Hematopoietic multipotent progenitor cell treated with erythropoietin and hydrocortisone succinate and interleukin-3 and kit ligand, for 6 days (in vitro differentiated cells): ENCODE results near the gene SLC44A3.

Experiments used
- DNase-seq: peaks from one replicate; pipeline ENCODE4 v3.0.0-alpha.2; 2015

SLC44A3 gene

GRCh38 chr1:94876362-94876761 is 56.2 kb downstream of the SLC44A3 start:
- no peak for DNase-seq

- no peak for DNase-seq
Measured at GRCh38 chr1:94878329-94878728, 58.2 kb downstream of the SLC44A3 start.

- DNase-seq = peak; percentile 11
Measured at GRCh38 chr1:94883691-94884090, 63.5 kb downstream of the SLC44A3 start.

- DNase-seq = no peak
Measured at GRCh38 chr1:94884106-94884505, 63.9 kb downstream of the SLC44A3 start.

GRCh38 chr1:94884507-94884906 is 64.3 kb downstream of the SLC44A3 start:
- DNase-seq = no peak

- DNase-seq = no peak
Measured at GRCh38 chr1:94886361-94886760, 66.2 kb downstream of the SLC44A3 start.

- DNase-seq = no peak
Measured at GRCh38 chr1:94887106-94887505, 66.9 kb downstream of the SLC44A3 start.

- no peak for DNase-seq
Measured at GRCh38 chr1:94887603-94888171, 67.5 kb downstream of the SLC44A3 start.

- DNase-seq = no peak
Measured at GRCh38 chr1:94888201-94888600, 68.0 kb downstream of the SLC44A3 start.

GRCh38 chr1:94892604-94893254 is 72.6 kb downstream of the SLC44A3 start:
- peak; percentile 95 for DNase-seq

GRCh38 chr1:94894630-94895029 is 74.5 kb downstream of the SLC44A3 start:
- DNase-seq = no peak

GRCh38 chr1:94895518-94895917 is 75.4 kb downstream of the SLC44A3 start:
- no peak for DNase-seq

- DNase-seq = no peak
Measured at GRCh38 chr1:94898491-94899385, 78.6 kb downstream of the SLC44A3 start.

- DNase-seq = no peak
Measured at GRCh38 chr1:94899756-94900155, 79.6 kb downstream of the SLC44A3 start.

- DNase-seq = no peak
Measured at GRCh38 chr1:94901841-94902240, 81.7 kb downstream of the SLC44A3 start.

GRCh38 chr1:94903280-94904009 is 83.3 kb downstream of the SLC44A3 start:
- DNase-seq = no peak

- no peak for DNase-seq
Measured at GRCh38 chr1:94905207-94905606, 85.0 kb downstream of the SLC44A3 start.

GRCh38 chr1:94906382-94906781 is 86.2 kb downstream of the SLC44A3 start:
- no peak for DNase-seq

GRCh38 chr1:94907136-94907535 is 87.0 kb downstream of the SLC44A3 start:
- DNase-seq = no peak

GRCh38 chr1:94908190-94908589 is 88.0 kb downstream of the SLC44A3 start:
- no peak for DNase-seq

GRCh38 chr1:94908965-94909364 is 88.8 kb downstream of the SLC44A3 start:
- no peak for DNase-seq

GRCh38 chr1:94909486-94909885 is 89.3 kb downstream of the SLC44A3 start:
- no peak for DNase-seq
